Neural cell (in vitro differentiated cells): ENCODE results near the gene IGF2BP2. TPM values are rescaled to one million over a fixed set of nuclear protein-coding genes. Genes with fewer than 3 reads are reported as not detected.
"Not testable (repeated sequence)": the region's sequence is repeated elsewhere in the genome, so short reads cannot be mapped to it uniquely, and the experiment has no call there.

Experiments used
- H2AFZ ChIP-seq: fragments of 200-600, 300-800 bp; sonication (generic), shearing (Covaris generic); 2 replicates; pipeline ENCODE4 v1.6.0; 2014; ENCODE audit warnings: low read depth, mild to moderate bottlenecking, antibody characterized with exemption, low read length, moderate library complexity
- H3F3A ChIP-seq: fragments of 200-600 bp; shearing (Covaris generic); 2 replicates; pipeline ENCODE4 v1.6.1; 2016; ENCODE audit warnings: mild to moderate bottlenecking, moderate library complexity, mixed read lengths, antibody characterized with exemption, low read length; ENCODE audit not compliant: insufficient read depth, poor library complexity, severe bottlenecking
- H3K27ac ChIP-seq: fragments of 200-600, 300-800 bp; sonication (generic), shearing (Covaris generic); 2 replicates; pipeline ENCODE4 v1.5.1; 2014; ENCODE audit warnings: mild to moderate bottlenecking, low read length, moderate library complexity
- H3K27me3 ChIP-seq: fragments of 300-800, 200-600 bp; sonication (generic), shearing (Covaris generic); 2 replicates; pipeline ENCODE4 v1.6.0; 2014; ENCODE audit warnings: mild to moderate bottlenecking, low read depth, low read length, moderate library complexity; ENCODE audit not compliant: insufficient read depth
- H3K36me3 ChIP-seq: fragments of 300-800, 200-600 bp; sonication (generic), shearing (Covaris generic); 2 replicates; pipeline ENCODE4 v1.5.1; 2014; ENCODE audit warnings: mild to moderate bottlenecking, antibody characterized with exemption, low read length, moderate library complexity; ENCODE audit not compliant: insufficient read depth
- H3K4me2 ChIP-seq: fragments of 300-800, 200-600 bp; sonication (generic), shearing (Covaris generic); 2 replicates; pipeline ENCODE4 v1.6.0; 2014; ENCODE audit warnings: mild to moderate bottlenecking, low read length
- H3K4me3 ChIP-seq: fragments of 300-800, 200-600 bp; sonication (generic), shearing (Covaris generic); 2 replicates; pipeline ENCODE4 v1.5.1; 2014; ENCODE audit warnings: mild to moderate bottlenecking, low read length, moderate library complexity
- H3K79me2 ChIP-seq: fragments of 200-600 bp; shearing (Covaris generic); replicated peaks from 2 replicates; pipeline ENCODE4 v1.6.0; 2014; ENCODE audit warnings: mild to moderate bottlenecking, low read length, moderate library complexity; ENCODE audit not compliant: insufficient read depth
- H3K9ac ChIP-seq: fragments of 300-800, 200-600 bp; sonication (generic), shearing (Covaris generic); 2 replicates; pipeline ENCODE4 v1.6.1; 2016; ENCODE audit warnings: mild to moderate bottlenecking, low read length, mixed read lengths
- H3K9me2 ChIP-seq: fragments of 200-600 bp; shearing (Covaris generic); 2 replicates; pipeline ENCODE4 v1.6.1; 2016; ENCODE audit warnings: mild to moderate bottlenecking, low read length, mixed read lengths; ENCODE audit not compliant: insufficient read depth
- H3K9me3 ChIP-seq: fragments of 200-600, 300-800 bp; sonication (generic), shearing (Covaris generic); 2 replicates; pipeline ENCODE4 v1.6.1; 2016; ENCODE audit warnings: mild to moderate bottlenecking, mixed run types, low read length, moderate library complexity, mixed read lengths
- H4K20me1 ChIP-seq: fragments of 200-600 bp; shearing (Covaris generic); 2 replicates; pipeline ENCODE4 v1.6.1; 2016; ENCODE audit warnings: mild to moderate bottlenecking, mixed run types; ENCODE audit not compliant: insufficient read depth
- EP300 ChIP-seq: fragments of 450-650 bp; conservative IDR thresholded peaks from 2 replicates; pipeline ENCODE4 v1.6.1; 2014; ENCODE audit warnings: antibody characterized with exemption, mild to moderate bottlenecking, moderate library complexity; ENCODE audit not compliant: poor library complexity, severe bottlenecking
- EZH2 ChIP-seq: fragments of 200-600, 300-800 bp; shearing (Covaris generic), sonication (generic); IDR thresholded peaks from 2 replicates; pipeline ENCODE4 v1.6.1; 2014; ENCODE audit warnings: antibody characterized with exemption, low read length, borderline replicate concordance, mild to moderate bottlenecking; ENCODE audit not compliant: insufficient read depth, poor library complexity, severe bottlenecking
- MXI1 ChIP-seq: fragments of 450-650 bp; conservative IDR thresholded peaks from 2 replicates; pipeline ENCODE4 v1.6.1; 2014; ENCODE audit warnings: antibody characterized with exemption, mild to moderate bottlenecking; ENCODE audit not compliant: poor library complexity, severe bottlenecking
- POLR2AphosphoS5 ChIP-seq: IDR thresholded peaks from 2 replicates; pipeline ENCODE4 v1.6.1; 2012
- RAD21 ChIP-seq: fragments of 450-650 bp; conservative IDR thresholded peaks from 2 replicates; pipeline ENCODE4 v1.6.1; 2014; ENCODE audit warnings: antibody characterized with exemption, mild to moderate bottlenecking, moderate library complexity
- SMC3 ChIP-seq: fragments of 450-650 bp; conservative IDR thresholded peaks from 2 replicates; pipeline ENCODE4 v1.6.1; 2014; ENCODE audit warnings: antibody characterized with exemption, mild to moderate bottlenecking, moderate library complexity; ENCODE audit not compliant: poor library complexity
- TAF1 ChIP-seq: IDR thresholded peaks from 2 replicates; pipeline ENCODE4 v1.6.1; 2012; ENCODE audit warnings: low read depth
- polyA plus RNA-seq: library from polyadenylated mRNA; depleted of rRNA; stranded (reverse); fragments of >200 nt; gene quantifications from 2 replicates; pipeline ENCODE4 v1.2.3, GENCODE V29; 2014
- TF ChIP-seq, protein P1 (sequence below): fragments of 450-650 bp; IDR thresholded peaks from 2 replicates; pipeline ENCODE4 v1.5.1; 2014; ENCODE audit warnings: antibody characterized with exemption, mild to moderate bottlenecking, moderate library complexity; ENCODE audit not compliant: poor library complexity, severe bottlenecking
- TF ChIP-seq, protein P2 (sequence below): IDR thresholded peaks from 2 replicates; pipeline ENCODE4 v1.6.1; 2012; ENCODE audit warnings: borderline replicate concordance

Gene IGF2BP2
- polyA plus RNA-seq, 1 donor from 2014 or later = 46.6 TPM

DNA sequence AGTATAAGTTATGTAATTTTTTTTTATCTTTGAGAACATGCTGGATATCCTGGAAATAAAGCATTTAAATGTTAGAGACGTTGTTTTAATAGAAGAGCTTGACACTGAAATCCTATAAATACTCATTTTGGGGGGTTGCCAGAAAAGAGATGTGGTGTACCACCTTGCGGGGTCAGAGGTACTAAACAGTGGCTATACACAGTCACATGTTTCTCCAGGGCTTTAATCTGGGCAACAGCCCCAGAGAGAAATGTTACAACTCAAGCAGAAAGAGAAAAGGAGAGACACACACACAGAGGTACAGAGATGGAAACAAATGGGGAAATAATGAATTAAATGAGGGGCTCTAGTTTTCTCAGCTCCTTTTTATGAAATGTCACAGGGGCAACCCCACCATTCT is 124.9 kb downstream of the IGF2BP2 start:
- Histone ChIP-seq H3K4me3 (no peak overlapping the region), H3K9me2 (no peaks in the 10 kb centered on the region), H2AFZ (no peak overlapping the region), H3K79me2 (peaks cover 67% of the 10 kb centered on the region), H3K36me3 (no peaks in the 10 kb centered on the region), H3K27ac (no peak overlapping the region), H3K9me3 (no peaks in the 10 kb centered on the region), H3F3A (peaks cover 2% of the 10 kb centered on the region), H3K27me3 (no peaks in the 10 kb centered on the region), H4K20me1 (peaks cover 14% of the 10 kb centered on the region), H3K4me2 (no peak overlapping the region), H3K9ac (no peak overlapping the region)
- TF ChIP-seq, protein P1, sequence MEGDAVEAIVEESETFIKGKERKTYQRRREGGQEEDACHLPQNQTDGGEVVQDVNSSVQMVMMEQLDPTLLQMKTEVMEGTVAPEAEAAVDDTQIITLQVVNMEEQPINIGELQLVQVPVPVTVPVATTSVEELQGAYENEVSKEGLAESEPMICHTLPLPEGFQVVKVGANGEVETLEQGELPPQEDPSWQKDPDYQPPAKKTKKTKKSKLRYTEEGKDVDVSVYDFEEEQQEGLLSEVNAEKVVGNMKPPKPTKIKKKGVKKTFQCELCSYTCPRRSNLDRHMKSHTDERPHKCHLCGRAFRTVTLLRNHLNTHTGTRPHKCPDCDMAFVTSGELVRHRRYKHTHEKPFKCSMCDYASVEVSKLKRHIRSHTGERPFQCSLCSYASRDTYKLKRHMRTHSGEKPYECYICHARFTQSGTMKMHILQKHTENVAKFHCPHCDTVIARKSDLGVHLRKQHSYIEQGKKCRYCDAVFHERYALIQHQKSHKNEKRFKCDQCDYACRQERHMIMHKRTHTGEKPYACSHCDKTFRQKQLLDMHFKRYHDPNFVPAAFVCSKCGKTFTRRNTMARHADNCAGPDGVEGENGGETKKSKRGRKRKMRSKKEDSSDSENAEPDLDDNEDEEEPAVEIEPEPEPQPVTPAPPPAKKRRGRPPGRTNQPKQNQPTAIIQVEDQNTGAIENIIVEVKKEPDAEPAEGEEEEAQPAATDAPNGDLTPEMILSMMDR = no peak
- no peak for TF ChIP-seq EP300
- TF ChIP-seq EZH2 = no peak
- TF ChIP-seq TAF1 = no peak
- TF ChIP-seq POLR2AphosphoS5 = no peak
- TF ChIP-seq MXI1 = no peak
- no peak for TF ChIP-seq SMC3
- TF ChIP-seq, protein P2, sequence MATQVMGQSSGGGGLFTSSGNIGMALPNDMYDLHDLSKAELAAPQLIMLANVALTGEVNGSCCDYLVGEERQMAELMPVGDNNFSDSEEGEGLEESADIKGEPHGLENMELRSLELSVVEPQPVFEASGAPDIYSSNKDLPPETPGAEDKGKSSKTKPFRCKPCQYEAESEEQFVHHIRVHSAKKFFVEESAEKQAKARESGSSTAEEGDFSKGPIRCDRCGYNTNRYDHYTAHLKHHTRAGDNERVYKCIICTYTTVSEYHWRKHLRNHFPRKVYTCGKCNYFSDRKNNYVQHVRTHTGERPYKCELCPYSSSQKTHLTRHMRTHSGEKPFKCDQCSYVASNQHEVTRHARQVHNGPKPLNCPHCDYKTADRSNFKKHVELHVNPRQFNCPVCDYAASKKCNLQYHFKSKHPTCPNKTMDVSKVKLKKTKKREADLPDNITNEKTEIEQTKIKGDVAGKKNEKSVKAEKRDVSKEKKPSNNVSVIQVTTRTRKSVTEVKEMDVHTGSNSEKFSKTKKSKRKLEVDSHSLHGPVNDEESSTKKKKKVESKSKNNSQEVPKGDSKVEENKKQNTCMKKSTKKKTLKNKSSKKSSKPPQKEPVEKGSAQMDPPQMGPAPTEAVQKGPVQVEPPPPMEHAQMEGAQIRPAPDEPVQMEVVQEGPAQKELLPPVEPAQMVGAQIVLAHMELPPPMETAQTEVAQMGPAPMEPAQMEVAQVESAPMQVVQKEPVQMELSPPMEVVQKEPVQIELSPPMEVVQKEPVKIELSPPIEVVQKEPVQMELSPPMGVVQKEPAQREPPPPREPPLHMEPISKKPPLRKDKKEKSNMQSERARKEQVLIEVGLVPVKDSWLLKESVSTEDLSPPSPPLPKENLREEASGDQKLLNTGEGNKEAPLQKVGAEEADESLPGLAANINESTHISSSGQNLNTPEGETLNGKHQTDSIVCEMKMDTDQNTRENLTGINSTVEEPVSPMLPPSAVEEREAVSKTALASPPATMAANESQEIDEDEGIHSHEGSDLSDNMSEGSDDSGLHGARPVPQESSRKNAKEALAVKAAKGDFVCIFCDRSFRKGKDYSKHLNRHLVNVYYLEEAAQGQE = no peak

DNA sequence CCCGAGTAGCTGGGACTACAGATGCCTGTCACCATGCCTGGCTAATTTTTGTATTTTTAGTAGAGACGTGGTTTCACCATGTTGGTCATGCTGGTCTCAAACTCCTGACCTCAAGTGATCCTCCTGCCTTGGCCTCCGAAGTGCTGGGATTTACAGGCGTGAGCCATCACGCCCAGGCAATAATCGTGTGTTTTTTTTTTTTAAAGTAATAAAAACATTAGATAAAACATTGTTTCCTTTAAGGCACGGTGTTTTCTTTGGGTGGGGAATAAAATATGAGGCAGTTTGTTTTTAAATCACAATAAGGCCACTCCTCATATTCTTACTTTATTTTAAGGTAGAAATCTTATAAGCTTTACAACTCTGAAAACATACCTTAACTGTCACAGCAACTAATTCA is 127.6 kb downstream of the IGF2BP2 start:
- not testable (repeated sequence) for H3K9ac ChIP-seq, H3K9me3 ChIP-seq, H3K27me3 ChIP-seq, H3K36me3 ChIP-seq, H3F3A ChIP-seq, H3K4me2 ChIP-seq, H3K9me2 ChIP-seq, H3K27ac ChIP-seq, H3K4me3 ChIP-seq, H2AFZ ChIP-seq, H4K20me1 ChIP-seq
- H3K79me2 ChIP-seq = peaks cover 45% of the 10 kb centered on the region

DNA sequence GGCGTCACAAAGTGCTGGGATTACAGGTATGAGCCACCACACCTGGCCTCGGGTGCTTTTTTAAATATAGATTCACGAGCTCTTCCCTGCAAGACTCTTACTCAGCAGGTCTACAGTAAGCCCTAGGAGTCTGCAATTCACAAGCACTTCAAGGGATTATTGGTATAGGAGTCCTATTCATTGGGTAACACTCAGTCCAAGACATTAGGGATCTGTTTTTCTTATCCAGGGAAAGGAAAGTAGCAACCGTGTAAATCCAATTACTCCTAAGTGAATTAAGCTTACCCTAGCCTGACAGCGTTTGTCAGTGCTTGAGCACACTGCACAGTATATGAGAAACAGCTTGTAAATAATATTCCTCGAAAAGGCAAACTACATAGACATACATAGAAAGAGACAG is 128.8 kb downstream of the IGF2BP2 start:
- Histone ChIP-seq H3K36me3 (no peaks in the 10 kb centered on the region), H3K27me3 (no peaks in the 10 kb centered on the region), H4K20me1 (no peaks in the 10 kb centered on the region), H3F3A (peaks cover 2% of the 10 kb centered on the region), H2AFZ (no peak overlapping the region), H3K79me2 (peaks cover 44% of the 10 kb centered on the region), H3K4me3 (no peak overlapping the region), H3K9me2 (no peaks in the 10 kb centered on the region), H3K27ac (no peak overlapping the region), H3K9ac (no peak overlapping the region), H3K4me2 (no peak overlapping the region), H3K9me3 (no peaks in the 10 kb centered on the region)
- no peak for TF ChIP-seq RAD21
- TF ChIP-seq, protein P2 = no peak
- no peak for TF ChIP-seq POLR2AphosphoS5
- no peak for TF ChIP-seq EZH2
- no peak for TF ChIP-seq SMC3
- no peak for TF ChIP-seq MXI1
- TF ChIP-seq TAF1 = no peak
- TF ChIP-seq, protein P1 = no peak
